HEK293 (cell line): Measurements from ENCODE around the gene C19orf33.

Source experiments
- AEBP2 ChIP-seq: fragments of 450-650 bp; formaldehyde crosslinking; IDR thresholded peaks from 2 replicates; pipeline ENCODE4 v1.5.1; 2016; ENCODE audit warnings: missing biosample characterization, missing genetic modification characterization, borderline replicate concordance
- ATF2 ChIP-seq: fragments of 450-650 bp; formaldehyde crosslinking; IDR thresholded peaks from 2 replicates; pipeline ENCODE4 v1.5.1; 2016; ENCODE audit warnings: missing biosample characterization, missing genetic modification characterization, low read depth
- FEZF1 ChIP-seq: fragments of 450-650 bp; formaldehyde crosslinking; IDR thresholded peaks from 2 replicates; pipeline ENCODE4 v1.5.1; 2016; ENCODE audit warnings: missing biosample characterization, missing genetic modification characterization
- IKZF3 ChIP-seq: fragments of 450-650 bp; IDR thresholded peaks from 2 replicates; pipeline ENCODE4 v1.5.0; 2018; ENCODE audit warnings: missing biosample characterization, mild to moderate bottlenecking, missing genetic modification characterization, moderate library complexity
- REST ChIP-seq: fragments of 450-650 bp; formaldehyde crosslinking; IDR thresholded peaks from 2 replicates; pipeline ENCODE4 v1.5.1; 2016; ENCODE audit warnings: missing biosample characterization, missing genetic modification characterization
- SALL2 ChIP-seq: fragments of 450-650 bp; formaldehyde crosslinking; IDR thresholded peaks from 2 replicates; pipeline ENCODE4 v1.5.0; 2017; ENCODE audit warnings: missing biosample characterization, mild to moderate bottlenecking, missing genetic modification characterization, borderline replicate concordance
- SP2 ChIP-seq: fragments of 450-650 bp; formaldehyde crosslinking; IDR thresholded peaks from 2 replicates; pipeline ENCODE4 v1.5.1; 2016; ENCODE audit warnings: missing biosample characterization, missing genetic modification characterization
- TCF7L2 ChIP-seq: IDR thresholded peaks from 2 replicates; pipeline ENCODE4 v1.6.1; 2011; ENCODE audit warnings: low read depth, mild to moderate bottlenecking, inconsistent platforms, low read length, moderate library complexity, borderline replicate concordance
- TRIM28 ChIP-seq: IDR thresholded peaks from 2 replicates; pipeline ENCODE4 v1.6.1; 2011; ENCODE audit warnings: low read length, control low read depth, borderline replicate concordance
- ZFP37 ChIP-seq: fragments of 450-650 bp; formaldehyde crosslinking; IDR thresholded peaks from 2 replicates; pipeline ENCODE4 v1.5.1; 2016; ENCODE audit warnings: missing biosample characterization, missing genetic modification characterization
- ZNF112 ChIP-seq: fragments of 450-650 bp; formaldehyde crosslinking; IDR thresholded peaks from 2 replicates; pipeline ENCODE4 v1.5.0; 2017; ENCODE audit warnings: missing biosample characterization, missing genetic modification characterization
- ZNF138 ChIP-seq: fragments of 450-650 bp; formaldehyde crosslinking; IDR thresholded peaks from 2 replicates; pipeline ENCODE4 v1.5.1; 2016; ENCODE audit warnings: missing biosample characterization, missing genetic modification characterization, borderline replicate concordance
- ZNF157 ChIP-seq: fragments of 450-650 bp; formaldehyde crosslinking; IDR thresholded peaks from 2 replicates; pipeline ENCODE4 v1.5.1; 2016; ENCODE audit warnings: missing biosample characterization, missing genetic modification characterization
- ZNF221 ChIP-seq: fragments of 450-650 bp; formaldehyde crosslinking; IDR thresholded peaks from 2 replicates; pipeline ENCODE4 v1.5.1; 2017; ENCODE audit warnings: missing biosample characterization, missing genetic modification characterization, borderline replicate concordance
- ZNF248 ChIP-seq: fragments of 450-650 bp; formaldehyde crosslinking; IDR thresholded peaks from 2 replicates; pipeline ENCODE4 v1.5.1; 2017; ENCODE audit warnings: missing biosample characterization, missing genetic modification characterization
- ZNF26 ChIP-seq: fragments of 450-650 bp; formaldehyde crosslinking; IDR thresholded peaks from 2 replicates; pipeline ENCODE4 v1.5.1; 2016; ENCODE audit warnings: missing biosample characterization, missing genetic modification characterization
- ZNF354C ChIP-seq: fragments of 450-650 bp; formaldehyde crosslinking; IDR thresholded peaks from 2 replicates; pipeline ENCODE4 v1.5.1; 2016; ENCODE audit warnings: missing biosample characterization, missing genetic modification characterization, low read depth, borderline replicate concordance
- ZNF394 ChIP-seq: fragments of 450-650 bp; formaldehyde crosslinking; IDR thresholded peaks from 2 replicates; pipeline ENCODE4 v1.5.1; 2016; ENCODE audit warnings: missing biosample characterization, missing genetic modification characterization, mild to moderate bottlenecking, moderate library complexity, borderline replicate concordance
- ZNF398 ChIP-seq: fragments of 450-650 bp; formaldehyde crosslinking; IDR thresholded peaks from 2 replicates; pipeline ENCODE4 v1.5.1; 2017; ENCODE audit warnings: missing biosample characterization, missing genetic modification characterization
- ZNF449 ChIP-seq: fragments of 450-650 bp; formaldehyde crosslinking; IDR thresholded peaks from 2 replicates; pipeline ENCODE4 v1.5.1; 2017; ENCODE audit warnings: missing biosample characterization, mild to moderate bottlenecking, missing genetic modification characterization, moderate library complexity
- ZNF560 ChIP-seq: fragments of 450-650 bp; formaldehyde crosslinking; IDR thresholded peaks from 2 replicates; pipeline ENCODE4 v1.5.1; 2017; ENCODE audit warnings: missing biosample characterization, missing genetic modification characterization, borderline replicate concordance
- ZNF580 ChIP-seq: fragments of 450-650 bp; formaldehyde crosslinking; IDR thresholded peaks from 2 replicates; pipeline ENCODE4 v1.5.1; 2016; ENCODE audit warnings: missing biosample characterization, missing genetic modification characterization
- ZNF610 ChIP-seq: fragments of 450-650 bp; formaldehyde crosslinking; IDR thresholded peaks from 2 replicates; pipeline ENCODE4 v1.5.1; 2016; ENCODE audit warnings: missing biosample characterization, missing genetic modification characterization, borderline replicate concordance
- ZNF701 ChIP-seq: fragments of 450-650 bp; formaldehyde crosslinking; IDR thresholded peaks from 2 replicates; pipeline ENCODE4 v1.5.1; 2016; ENCODE audit warnings: missing biosample characterization, missing genetic modification characterization
- ZNF777 ChIP-seq: fragments of 450-650 bp; formaldehyde crosslinking; IDR thresholded peaks from 2 replicates; pipeline ENCODE4 v1.5.1; 2017; ENCODE audit warnings: missing biosample characterization, missing genetic modification characterization, borderline replicate concordance

Gene C19orf33

GRCh38 chr19:38265921-38266429 lies 38.1 kb upstream of the C19orf33 start (continued):
- TF ChIP-seq REST (tag by site-specific recombination) (no peak), FEZF1 (tag by site-specific recombination) (no peak), SP2 (tag by site-specific recombination) (0 out of 2 replicates have a peak, but pooled peaks have one; percentile 14), ZNF701 (tag by site-specific recombination) (no peak), ZNF138 (tag by site-specific recombination) (no peak), AEBP2 (tag by site-specific recombination) (no peak), ZNF157 (tag by site-specific recombination) (no peak), ZNF560 (tag by site-specific recombination) (no peak), ZNF398 (tag by site-specific recombination) (peak; percentile 40; the same call in 1 of the 2 replicates), IKZF3 (tag by site-specific recombination) (no peak), ZNF394 (tag by site-specific recombination) (no peak), ZNF354C (tag by site-specific recombination) (no peak), ATF2 (no peak), ZNF26 (tag by site-specific recombination) (no peak), ZNF248 (tag by site-specific recombination) (no peak), ZNF580 (no peak), ZNF449 (tag by site-specific recombination) (no peak), ZNF221 (tag by site-specific recombination) (no peak), TRIM28 (no peak), TCF7L2 (no peak), ZNF610 (tag by site-specific recombination) (no peak), ZNF112 (tag by site-specific recombination) (no peak), ZFP37 (tag by site-specific recombination) (no peak), SALL2 (tag by site-specific recombination) (no peak), ZNF777 (tag by site-specific recombination) (no peak)
